Duodenal mucosa (tissue), 2 donors: Measurements from ENCODE around the gene LRRFIP1.
"Not testable (repeated sequence)": the region's sequence is repeated elsewhere in the genome, so short reads cannot be mapped to it uniquely, and the experiment has no call there.

ENCODE experiments used
- H3K27ac ChIP-seq: one replicate; pipeline ENCODE4 v1.7.0; 2013; ENCODE audit warnings: low read depth, low read length
- H3K27me3 ChIP-seq, 2 donors: one replicate each; pipeline ENCODE4 v1.7.0; 2013; ENCODE audit warnings: low read length in 2 of 2, control low read depth in 1 of 2; ENCODE audit not compliant: insufficient read depth in 2 of 2, control insufficient read depth in 1 of 2
- H3K36me3 ChIP-seq, 2 donors: one replicate each; pipeline ENCODE4 v1.7.0; 2013; ENCODE audit warnings: low read length in 2 of 2, control low read depth in 1 of 2; ENCODE audit not compliant: insufficient read depth in 2 of 2, control insufficient read depth in 1 of 2
- H3K4me1 ChIP-seq, 2 donors: one replicate each; pipeline ENCODE4 v1.7.0; 2013; ENCODE audit warnings: low read length in 2 of 2, control low read depth in 1 of 2; ENCODE audit not compliant: insufficient read depth in 2 of 2, control insufficient read depth in 1 of 2
- H3K4me3 ChIP-seq, 2 donors: one replicate each; pipeline ENCODE4 v1.7.0; 2013; ENCODE audit warnings: low read length in 2 of 2, low read depth in 1 of 2
- H3K9ac ChIP-seq, 2 donors: one replicate each; pipeline ENCODE4 v1.7.0; 2013; ENCODE audit warnings: low read length in 2 of 2, low read depth in 1 of 2
- H3K9me3 ChIP-seq, 2 donors: one replicate each; pipeline ENCODE4 v1.7.0; 2013; ENCODE audit warnings: low read length in 2 of 2, control low read depth in 1 of 2; ENCODE audit not compliant: control insufficient read depth in 1 of 2

The LRRFIP1 gene

GRCh38 chr2:237754182-237754581 lies 126.8 kb downstream of the LRRFIP1 start:
- no peaks in the 10 kb centered on the region for H3K9me3 ChIP-seq
- no peak overlapping the region for H3K4me3 ChIP-seq
- no peak overlapping the region for H3K9ac ChIP-seq
- H3K36me3 ChIP-seq = peaks cover 50 to 90% of the 10 kb centered on the region in 2 donors
- H3K27me3 ChIP-seq = no peaks in the 10 kb centered on the region
- no peak overlapping the region for H3K27ac ChIP-seq
- no peaks in the 10 kb centered on the region for H3K4me1 ChIP-seq

- Histone ChIP-seq H3K36me3 (peaks cover 46 to 90% of the 10 kb centered on the region in 2 donors), H3K4me3 (no peak overlapping the region), H3K9me3 (no peaks in the 10 kb centered on the region)
Observed at GRCh38 chr2:237754626-237755248, 127.3 kb downstream of the LRRFIP1 start.

GRCh38 chr2:237757616-237758015 lies 130.2 kb downstream of the LRRFIP1 start:
- Histone ChIP-seq H3K27ac (no peak overlapping the region), H3K27me3 (no peaks in the 10 kb centered on the region), H3K36me3 (peaks cover 49 to 94% of the 10 kb centered on the region in 2 donors), H3K4me3 (no peak overlapping the region), H3K9me3 (no peaks in the 10 kb centered on the region), H3K9ac (no peak overlapping the region), H3K4me1 (no peaks in the 10 kb centered on the region)

More at GRCh38 chr2:237754626-237755248, 127.3 kb downstream of the LRRFIP1 start:
- Histone ChIP-seq H3K27me3 (no peaks in the 10 kb centered on the region), H3K4me1 (no peaks in the 10 kb centered on the region), H3K9ac (no peak overlapping the region), H3K27ac (no peak overlapping the region)

GRCh38 chr2:237758185-237758584 lies 130.8 kb downstream of the LRRFIP1 start:
- Histone ChIP-seq H3K9me3 (no peaks in the 10 kb centered on the region), H3K4me1 (no peaks in the 10 kb centered on the region), H3K9ac (no peak overlapping the region), H3K27me3 (no peaks in the 10 kb centered on the region), H3K27ac (no peak overlapping the region), H3K4me3 (no peak overlapping the region), H3K36me3 (peaks cover 47 to 94% of the 10 kb centered on the region in 2 donors)

GRCh38 chr2:237759176-237759575 lies 131.8 kb downstream of the LRRFIP1 start:
- Histone ChIP-seq H3K27me3 (no peaks in the 10 kb centered on the region), H3K9me3 (no peaks in the 10 kb centered on the region), H3K4me1 (no peaks in the 10 kb centered on the region), H3K9ac (no peak overlapping the region), H3K27ac (no peak overlapping the region), H3K36me3 (peaks cover 44 to 92% of the 10 kb centered on the region in 2 donors), H3K4me3 (no peak overlapping the region)

- Histone ChIP-seq H3K27me3 (no peaks in the 10 kb centered on the region), H3K4me1 (no peaks in the 10 kb centered on the region), H3K4me3 (no peak overlapping the region), H3K36me3 (peaks cover 35 to 80% of the 10 kb centered on the region in 2 donors), H3K9me3 (no peaks in the 10 kb centered on the region), H3K27ac (no peak overlapping the region), H3K9ac (no peak overlapping the region)
Observed at GRCh38 chr2:237760506-237761502, 133.4 kb downstream of the LRRFIP1 start.

GRCh38 chr2:237762291-237763182 lies 135.2 kb downstream of the LRRFIP1 start:
- H3K4me1 ChIP-seq, H3K9ac ChIP-seq, H3K9me3 ChIP-seq, H3K27me3 ChIP-seq, H3K27ac ChIP-seq, H3K4me3 ChIP-seq: not testable (repeated sequence)
- peaks cover 24 to 73% of the 10 kb centered on the region in 2 donors for H3K36me3 ChIP-seq

GRCh38 chr2:237763812-237764211 lies 136.4 kb downstream of the LRRFIP1 start:
- Histone ChIP-seq H3K4me1 (no peaks in the 10 kb centered on the region), H3K9ac (no peak overlapping the region), H3K9me3 (no peaks in the 10 kb centered on the region), H3K27ac (no peak overlapping the region), H3K36me3 (peaks cover 14 to 62% of the 10 kb centered on the region in 2 donors), H3K27me3 (no peaks in the 10 kb centered on the region), H3K4me3 (no peak overlapping the region)

- H3K36me3 ChIP-seq = peaks cover 11 to 61% of the 10 kb centered on the region in 2 donors
- H3K27ac ChIP-seq, H3K9me3 ChIP-seq, H3K4me3 ChIP-seq, H3K9ac ChIP-seq, H3K4me1 ChIP-seq, H3K27me3 ChIP-seq: not testable (repeated sequence)
Observed at GRCh38 chr2:237765122-237765521, 137.7 kb downstream of the LRRFIP1 start.
